HG03432 (cell line): ENCODE data around the gene ENTPD3.

Experiments
- ATAC-seq: cut with Tn5 transposase; IDR thresholded peaks from one replicate; pipeline ENCODE4 v1.9.1; 2021; ENCODE audit warnings: mild to moderate bottlenecking, moderate library complexity; ENCODE audit not compliant: unreplicated experiment

ENTPD3 gene, protein sequence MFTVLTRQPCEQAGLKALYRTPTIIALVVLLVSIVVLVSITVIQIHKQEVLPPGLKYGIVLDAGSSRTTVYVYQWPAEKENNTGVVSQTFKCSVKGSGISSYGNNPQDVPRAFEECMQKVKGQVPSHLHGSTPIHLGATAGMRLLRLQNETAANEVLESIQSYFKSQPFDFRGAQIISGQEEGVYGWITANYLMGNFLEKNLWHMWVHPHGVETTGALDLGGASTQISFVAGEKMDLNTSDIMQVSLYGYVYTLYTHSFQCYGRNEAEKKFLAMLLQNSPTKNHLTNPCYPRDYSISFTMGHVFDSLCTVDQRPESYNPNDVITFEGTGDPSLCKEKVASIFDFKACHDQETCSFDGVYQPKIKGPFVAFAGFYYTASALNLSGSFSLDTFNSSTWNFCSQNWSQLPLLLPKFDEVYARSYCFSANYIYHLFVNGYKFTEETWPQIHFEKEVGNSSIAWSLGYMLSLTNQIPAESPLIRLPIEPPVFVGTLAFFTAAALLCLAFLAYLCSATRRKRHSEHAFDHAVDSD

GRCh38 chr3:40387001-40387894 is at the start of gene ENTPD3:
TSS of gene ENTPD3 (plus strand) at chr3:40387184. CDS start at chr3:40388058, 874 bp downstream.
- no peak for ATAC-seq

GRCh38 chr3:40339871-40340270 is 47.1 kb upstream of the ENTPD3 start:
- ATAC-seq = no peak

DNA sequence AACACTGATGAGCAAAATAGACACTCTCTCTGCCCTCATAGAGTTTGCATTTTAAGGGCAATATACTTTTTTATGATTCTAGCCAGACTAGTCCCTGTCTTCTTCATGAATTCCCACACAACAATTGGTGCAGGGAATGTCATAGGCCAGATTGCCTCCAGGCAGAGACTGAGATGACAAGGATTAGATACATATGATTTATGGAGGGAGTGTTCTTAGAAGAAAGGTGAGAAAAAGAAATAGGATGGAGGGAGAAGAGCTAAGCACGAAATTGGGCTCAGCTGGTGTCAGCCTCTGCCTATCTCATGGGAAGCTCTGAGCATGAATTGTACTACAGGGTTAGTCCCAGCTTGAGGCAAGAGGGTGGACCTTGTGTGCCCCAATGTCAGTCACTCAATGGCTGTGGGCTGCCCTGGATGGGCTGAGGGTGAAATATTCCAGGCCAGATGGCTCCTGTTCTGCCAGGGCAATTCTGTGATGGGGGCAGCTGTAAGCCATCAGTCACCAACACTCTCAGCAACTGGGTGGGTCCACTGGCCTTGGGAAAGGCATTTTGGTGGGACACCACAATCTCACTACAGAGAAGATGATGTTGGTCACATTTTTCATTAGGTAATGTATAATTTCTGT is 46.3 kb upstream of the ENTPD3 start:
- ATAC-seq = no peak

GRCh38 chr3:40341671-40342070 is 45.3 kb upstream of the ENTPD3 start:
- no peak for ATAC-seq

DNA sequence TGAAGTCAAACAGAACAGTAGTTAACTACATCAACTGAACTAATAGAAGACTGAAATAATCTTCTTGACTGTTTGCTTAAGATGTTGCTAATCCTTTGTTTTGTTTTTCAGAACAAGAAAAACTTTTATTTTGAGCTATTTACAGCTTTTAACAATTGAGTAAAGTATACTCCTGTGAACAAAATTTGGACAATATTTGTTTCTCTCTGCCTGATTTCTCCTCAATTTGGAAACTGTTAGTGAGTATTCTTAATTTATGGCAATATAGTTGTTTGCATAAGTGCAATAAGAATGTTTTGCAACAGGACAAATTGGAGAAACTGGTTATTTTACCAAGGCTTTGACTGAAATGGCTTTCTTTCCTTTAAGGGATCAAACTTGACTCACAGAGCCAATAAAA is 36.5 kb upstream of the ENTPD3 start:
- ATAC-seq = no peak

DNA sequence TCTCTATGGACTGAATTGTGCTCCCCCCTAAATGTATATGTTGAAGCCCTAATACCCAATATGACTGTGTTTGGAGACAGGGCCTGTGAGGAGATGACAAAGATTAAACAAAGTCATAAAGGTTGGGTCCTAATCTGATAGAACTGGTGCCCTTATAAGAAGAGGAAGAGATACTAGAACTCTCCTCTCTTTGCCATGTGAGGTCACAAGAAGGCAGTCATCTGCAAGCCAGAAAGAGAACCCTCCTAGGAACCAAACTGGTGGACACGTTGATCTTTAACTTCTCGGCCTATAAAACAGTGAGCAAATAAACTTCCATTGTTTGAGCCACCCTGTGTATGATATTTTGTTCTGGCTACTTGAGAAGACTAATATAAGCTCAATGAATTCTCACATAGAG is 31.6 kb upstream of the ENTPD3 start:
- no peak for ATAC-seq

GRCh38 chr3:40358454-40358853 is 28.5 kb upstream of the ENTPD3 start:
- no peak for ATAC-seq

DNA sequence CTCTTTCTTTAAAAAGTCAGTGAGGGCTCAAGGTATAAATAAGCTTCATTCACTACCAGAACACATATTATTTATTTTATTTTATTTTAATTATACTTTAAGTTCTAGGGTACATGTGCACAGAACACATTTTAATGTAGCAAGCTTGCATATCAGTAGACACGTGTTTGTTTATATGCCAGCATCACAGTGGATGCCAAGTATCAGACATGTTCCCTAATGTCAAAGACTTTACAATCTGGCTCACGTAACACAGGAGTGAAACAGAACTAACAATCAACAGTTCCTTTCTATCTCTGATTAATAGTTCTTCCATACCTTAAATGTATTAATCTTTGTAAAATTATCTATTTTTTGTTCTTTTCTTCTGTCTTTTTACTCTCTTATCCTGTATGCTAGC is 23.3 kb upstream of the ENTPD3 start:
- ATAC-seq = no peak

- no peak for ATAC-seq
Observed at GRCh38 chr3:40366203-40367162, 20.5 kb upstream of the ENTPD3 start.

- ATAC-seq = no peak
Observed at GRCh38 chr3:40369716-40370115, 17.3 kb upstream of the ENTPD3 start.

DNA sequence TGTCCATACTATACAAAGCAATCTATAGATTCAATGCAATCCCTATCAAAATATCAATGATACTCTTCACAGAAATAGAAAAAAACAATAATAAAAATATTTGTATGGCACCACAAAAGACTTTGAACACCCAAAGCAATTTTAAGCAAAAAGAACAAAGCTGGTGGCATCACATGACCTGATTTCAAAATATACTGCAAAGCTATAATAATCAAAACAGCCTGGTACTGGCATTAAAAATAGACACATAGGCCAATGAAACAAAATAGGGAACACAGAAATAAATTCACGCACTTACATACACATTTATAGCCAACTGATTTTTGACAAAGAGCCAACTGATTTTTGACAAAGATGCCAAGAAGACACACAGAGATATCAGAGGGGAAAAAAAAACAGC is 9.2 kb upstream of the ENTPD3 start:
- no peak for ATAC-seq

DNA sequence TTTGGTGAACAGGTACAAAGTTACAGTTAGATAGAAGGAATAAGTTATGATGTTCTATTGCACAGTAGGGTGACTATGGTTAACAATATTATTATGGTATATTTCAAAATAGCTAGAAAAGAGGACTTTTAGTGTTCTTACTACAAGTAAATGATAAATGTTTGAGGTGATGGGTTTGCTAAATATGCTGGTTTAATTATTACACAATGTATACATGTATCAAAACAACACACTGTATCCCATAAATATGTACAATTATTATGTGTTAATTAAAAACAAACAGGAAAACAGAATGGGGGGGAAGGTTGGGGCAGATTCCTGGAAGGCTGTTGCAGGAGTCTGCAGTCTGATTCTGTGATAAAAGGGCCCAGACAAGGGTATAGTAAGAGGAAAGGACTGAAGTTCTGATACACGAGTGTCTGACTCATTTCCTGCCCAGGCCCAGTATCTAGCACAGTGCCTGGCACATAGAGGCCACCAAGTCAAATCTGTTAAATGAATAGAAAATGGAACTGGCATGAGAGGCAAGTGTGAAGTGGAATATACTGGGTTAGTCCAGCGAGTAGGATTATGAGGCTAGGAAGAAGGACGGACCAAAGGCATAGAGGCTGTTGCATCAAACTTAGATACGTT is 7.2 kb upstream of the ENTPD3 start:
- no peak for ATAC-seq

GRCh38 chr3:40381904-40382616 is 4.9 kb upstream of the ENTPD3 start:
- ATAC-seq = no peak

GRCh38 chr3:40382617-40382979 is 4.4 kb upstream of the ENTPD3 start:
- no peak for ATAC-seq

- ATAC-seq = no peak
Observed at GRCh38 chr3:40386213-40386612, 771 bp upstream of the ENTPD3 start.

DNA sequence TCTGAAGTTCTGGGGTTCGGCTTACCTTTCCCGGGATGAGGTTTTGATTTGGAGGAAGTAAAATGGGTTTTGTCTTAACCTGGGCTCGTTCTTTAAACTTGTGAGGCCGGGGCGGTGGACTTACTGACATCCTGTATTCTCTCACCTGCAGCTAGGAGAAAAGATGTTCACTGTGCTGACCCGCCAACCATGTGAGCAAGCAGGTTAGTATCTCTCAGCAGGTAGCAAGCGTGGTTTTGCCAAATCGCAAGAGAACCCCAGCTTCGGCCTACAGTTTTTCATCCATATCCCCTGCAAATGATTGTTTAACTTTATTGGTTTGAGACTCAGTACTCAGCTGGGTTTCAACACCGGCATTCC is 891 bp downstream of the ENTPD3 start:
- no peak for ATAC-seq

- no peak for ATAC-seq
Observed at GRCh38 chr3:40396406-40396805, 9.4 kb downstream of the ENTPD3 start.

DNA sequence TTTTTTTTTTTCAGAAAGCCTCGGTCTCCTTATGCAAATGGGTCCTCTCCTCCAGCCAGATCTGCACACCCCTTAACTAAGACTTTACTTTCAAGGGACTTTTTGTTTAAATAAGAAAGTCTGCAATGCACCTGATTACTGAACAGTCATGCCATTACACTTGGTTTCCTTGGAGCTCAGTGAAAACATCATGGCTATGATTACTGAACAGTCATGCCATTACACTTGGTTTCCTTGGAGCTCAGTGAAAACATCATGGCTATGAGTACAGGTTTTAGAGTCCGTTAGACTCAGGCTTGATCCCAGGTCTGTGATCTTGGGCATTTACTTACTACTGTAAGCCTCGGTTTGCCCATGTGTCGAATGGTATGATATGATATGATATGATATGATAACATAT is 10.1 kb downstream of the ENTPD3 start:
- no peak for ATAC-seq

DNA sequence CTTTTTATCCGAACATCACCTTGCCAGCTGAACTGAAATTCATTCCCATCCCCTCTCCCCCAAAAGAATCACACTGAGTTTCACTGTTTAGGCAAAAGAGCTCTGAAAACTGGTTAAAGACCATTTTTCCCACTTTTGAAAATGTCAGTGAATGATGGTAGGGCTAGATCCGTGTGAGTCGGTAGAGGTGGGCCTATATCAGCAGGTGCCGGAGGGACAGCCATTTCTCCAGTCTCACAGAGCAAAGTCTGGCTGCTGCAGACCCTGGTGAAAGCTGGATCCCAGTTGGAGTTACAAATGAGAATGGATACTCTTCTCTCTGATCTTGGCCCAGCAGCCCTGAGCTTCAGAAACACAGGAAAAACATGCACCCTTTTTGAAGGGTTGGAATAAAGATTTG is 10.9 kb downstream of the ENTPD3 start:
- no peak for ATAC-seq
